Mesendoderm (in vitro differentiated cells): Measurements from ENCODE around the gene USH2A.

Experiments
- DNase-seq: peaks from one replicate; pipeline ENCODE4 v3.0.0; 2013
- H2AK5ac ChIP-seq: 2 replicates; pipeline ENCODE4 v1.6.1; 2013; ENCODE audit warnings: low read length, inconsistent platforms
- H2BK120ac ChIP-seq: 2 replicates; pipeline ENCODE4 v1.6.1; 2013; ENCODE audit warnings: low read depth, mild to moderate bottlenecking, low read length, moderate library complexity, mixed read lengths
- H2BK15ac ChIP-seq: replicated peaks from 2 replicates; pipeline ENCODE4 v1.6.1; 2013; ENCODE audit warnings: low read depth, mild to moderate bottlenecking, moderate library complexity
- H2BK5ac ChIP-seq: 2 replicates; pipeline ENCODE4 v1.6.1; 2013; ENCODE audit warnings: low read length, inconsistent platforms
- H3K18ac ChIP-seq: 2 replicates; pipeline ENCODE4 v1.6.1; 2013; ENCODE audit warnings: mild to moderate bottlenecking, low read length, mixed read lengths
- H3K23ac ChIP-seq: one replicate; pipeline ENCODE4 v1.6.1; 2013; ENCODE audit warnings: low read length
- H3K27ac ChIP-seq: 2 replicates; pipeline ENCODE4 v1.5.1; 2013; ENCODE audit warnings: low read depth, mild to moderate bottlenecking, inconsistent platforms, low read length, moderate library complexity
- H3K27me3 ChIP-seq: 2 replicates; pipeline ENCODE4 v1.6.1; 2013; ENCODE audit warnings: low read length, control low read depth, mild to moderate bottlenecking, inconsistent platforms; ENCODE audit not compliant: insufficient read depth, poor library complexity
- H3K36me3 ChIP-seq: 2 replicates; pipeline ENCODE4 v1.6.1; 2013; ENCODE audit warnings: low read length, inconsistent platforms; ENCODE audit not compliant: control insufficient read depth, insufficient read depth
- H3K4ac ChIP-seq: one replicate; pipeline ENCODE4 v1.6.1; 2013; ENCODE audit warnings: low read depth, mild to moderate bottlenecking, low read length, moderate library complexity
- H3K4me1 ChIP-seq: 2 replicates; pipeline ENCODE4 v1.6.1; 2013; ENCODE audit warnings: low read depth, low read length, inconsistent platforms; ENCODE audit not compliant: control insufficient read depth
- H3K4me2 ChIP-seq: 2 replicates; pipeline ENCODE4 v1.6.1; 2013; ENCODE audit warnings: low read length
- H3K4me3 ChIP-seq: 2 replicates; pipeline ENCODE4 v1.5.1; 2013; ENCODE audit warnings: mild to moderate bottlenecking, low read length
- H3K56ac ChIP-seq: one replicate; pipeline ENCODE4 v1.6.1; 2013; ENCODE audit warnings: low read length
- H3K79me1 ChIP-seq: 2 replicates; pipeline ENCODE4 v1.6.1; 2013; ENCODE audit warnings: low read length, inconsistent platforms
- H3K79me2 ChIP-seq: 2 replicates; pipeline ENCODE4 v1.6.1; 2013; ENCODE audit warnings: mild to moderate bottlenecking, low read length; ENCODE audit not compliant: control insufficient read depth, insufficient read depth
- H3K9ac ChIP-seq: 2 replicates; pipeline ENCODE4 v1.6.1; 2013; ENCODE audit warnings: low read length, inconsistent platforms
- H4K5ac ChIP-seq: one replicate; pipeline ENCODE4 v1.6.1; 2013; ENCODE audit warnings: low read length
- H4K8ac ChIP-seq: one replicate; pipeline ENCODE4 v1.6.1; 2013; ENCODE audit warnings: low read depth, mild to moderate bottlenecking, control low read depth, low read length, moderate library complexity
- WGBS: extraction: QIAGEN DNeasy Blood & Tissue Kit; methylation state at CpG from one replicate; pipeline ENCODE4 v1.1.7; 2013; ENCODE audit warnings: low lambda C conversion rate, missing lambda C conversion rate; ENCODE audit not compliant: insufficient coverage; ENCODE audit errors: extremely low coverage; 5-methylcytosine and 5-hydroxymethylcytosine counted together

Gene USH2A

DNA sequence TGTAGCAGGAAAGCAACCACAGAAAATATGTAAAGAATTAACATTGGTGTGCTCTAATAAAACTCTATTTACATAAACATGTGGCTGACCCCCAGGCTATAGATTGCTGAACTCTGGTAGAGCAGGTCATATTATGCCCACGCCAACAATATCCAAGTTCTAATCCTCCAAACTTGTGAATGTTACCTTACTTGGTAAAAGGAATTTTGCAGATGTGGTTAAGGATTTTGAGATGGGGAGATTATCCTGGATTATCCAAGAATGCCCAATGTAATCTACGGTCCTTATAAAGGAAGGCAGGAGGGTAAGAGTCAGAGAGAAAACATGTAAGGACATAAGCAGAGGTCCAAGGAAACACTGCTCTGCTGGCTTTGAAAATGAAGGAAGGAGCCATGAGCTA lies 201.0 kb downstream of the USH2A start:
- Histone ChIP-seq H2BK5ac (no peak overlapping the region), H3K36me3 (no peaks in the 10 kb centered on the region), H3K18ac (no peak overlapping the region), H2BK15ac (no peak overlapping the region), H2AK5ac (no peak overlapping the region), H4K5ac (no peak overlapping the region), H3K4me2 (no peak overlapping the region), H4K8ac (no peak overlapping the region), H3K27me3 (no peaks in the 10 kb centered on the region), H3K4me1 (peaks cover 3% of the 10 kb centered on the region), H3K9ac (no peak overlapping the region), H3K4ac (no peak overlapping the region), H3K27ac (no peak overlapping the region), H3K56ac (no peak overlapping the region), H3K23ac (no peak overlapping the region), H2BK120ac (no peak overlapping the region), H3K79me1 (no peaks in the 10 kb centered on the region), H3K79me2 (no peaks in the 10 kb centered on the region), H3K4me3 (no peak overlapping the region)
- no CpG with 5 or more reads among the region's 2 CpGs for WGBS
- DNase-seq = peak; percentile 28

DNA sequence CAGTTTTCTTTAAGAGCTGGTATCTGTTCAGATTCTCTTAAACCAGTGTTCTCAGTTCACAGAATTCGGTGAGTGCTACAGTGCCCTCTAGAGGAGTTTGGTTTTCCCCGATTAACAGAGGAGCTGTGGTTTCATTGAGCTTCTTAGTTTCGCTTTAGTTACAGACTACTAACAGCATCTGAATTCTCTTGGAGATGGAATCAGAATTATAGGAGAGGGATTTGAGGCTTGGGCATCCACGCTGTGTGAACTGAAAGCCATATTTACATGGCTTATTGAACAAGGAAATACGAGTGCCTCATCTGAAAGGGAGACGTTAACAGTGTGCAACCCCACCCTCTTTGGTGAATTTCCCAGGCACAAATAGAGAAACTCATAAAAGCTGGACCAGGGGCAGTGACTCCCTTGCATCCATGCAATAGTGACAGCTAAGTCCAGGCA lies 202.0 kb downstream of the USH2A start:
- DNase-seq = peak; percentile 86
- Histone ChIP-seq H4K8ac (no peak overlapping the region), H3K79me2 (no peaks in the 10 kb centered on the region), H3K4me1 (peaks cover 3% of the 10 kb centered on the region), H3K56ac (peak overlapping the region; percentile 80), H3K79me1 (no peaks in the 10 kb centered on the region), H3K36me3 (no peaks in the 10 kb centered on the region), H4K5ac (no peak overlapping the region), H3K4me2 (no peak overlapping the region), H3K4ac (no peak overlapping the region), H2BK5ac (peak overlapping the region; percentile 20), H3K9ac (peak overlapping the region; percentile 38), H2AK5ac (no peak overlapping the region), H3K27me3 (no peaks in the 10 kb centered on the region), H2BK15ac (no peak overlapping the region), H3K18ac (no peak overlapping the region), H3K23ac (no peak overlapping the region), H3K27ac (no peak overlapping the region), H2BK120ac (no peak overlapping the region), H3K4me3 (no peak overlapping the region)
- no CpG with 5 or more reads among the region's 6 CpGs for WGBS

DNA sequence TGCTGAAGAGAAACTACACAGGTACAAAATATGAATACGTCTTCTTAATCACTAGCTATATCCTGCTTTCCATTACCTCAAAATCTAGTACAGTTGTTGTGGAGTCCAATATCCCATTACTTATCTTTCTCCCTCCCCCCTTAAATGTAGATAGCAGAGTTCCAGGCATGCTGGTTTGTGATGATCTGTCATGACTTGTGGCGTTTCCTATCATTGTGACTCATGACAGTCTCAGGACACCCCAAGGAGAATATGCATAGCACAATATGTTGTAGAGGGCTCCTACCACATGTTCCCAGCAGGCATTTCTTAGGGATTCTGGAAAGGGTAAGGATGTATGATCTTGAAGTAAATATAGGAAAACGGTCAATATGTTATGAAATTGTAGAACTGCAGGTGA lies 206.9 kb downstream of the USH2A start:
- Histone ChIP-seq H3K4me1 (peaks cover under 1% of the 10 kb centered on the region), H3K4me2 (no peak overlapping the region), H4K8ac (no peak overlapping the region), H3K36me3 (no peaks in the 10 kb centered on the region), H3K4me3 (no peak overlapping the region), H2AK5ac (no peak overlapping the region), H3K79me2 (no peaks in the 10 kb centered on the region), H3K56ac (no peak overlapping the region), H2BK5ac (no peak overlapping the region), H3K27me3 (no peaks in the 10 kb centered on the region), H2BK120ac (no peak overlapping the region), H3K27ac (no peak overlapping the region), H4K5ac (no peak overlapping the region), H2BK15ac (no peak overlapping the region), H3K23ac (no peak overlapping the region), H3K79me1 (no peaks in the 10 kb centered on the region), H3K4ac (no peak overlapping the region), H3K18ac (no peak overlapping the region), H3K9ac (no peak overlapping the region)
- peak; percentile 37 for DNase-seq
- no CpG with 5 or more reads among the region's 3 CpGs for WGBS

DNA sequence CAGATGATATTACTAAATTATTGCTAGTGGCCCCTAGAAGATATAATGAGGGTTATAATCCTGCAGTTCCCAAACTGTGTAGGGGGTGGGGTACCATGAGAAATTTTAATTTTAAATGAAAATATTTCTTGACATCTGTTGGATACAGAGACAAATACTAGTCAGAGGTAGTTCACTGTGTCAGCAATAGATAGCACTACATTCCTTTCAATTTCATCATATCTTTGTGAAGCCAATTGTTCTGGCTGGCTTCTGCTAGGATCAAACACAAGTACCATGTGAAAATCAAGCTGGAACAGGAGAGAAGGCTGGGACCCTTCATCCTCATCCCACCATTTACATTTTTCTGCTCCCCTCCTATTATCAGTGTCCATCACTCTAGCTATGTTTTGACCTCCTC lies 208.1 kb downstream of the USH2A start:
- no peak overlapping the region for H3K9ac ChIP-seq
- H3K4me1 ChIP-seq = no peaks in the 10 kb centered on the region
- H2BK120ac ChIP-seq = no peak overlapping the region
- H3K4me3 ChIP-seq = no peak overlapping the region
- no peak overlapping the region for H3K4me2 ChIP-seq
- peak; percentile 14 for DNase-seq
- no peaks in the 10 kb centered on the region for H3K36me3 ChIP-seq
- no peak overlapping the region for H3K23ac ChIP-seq
- no peak overlapping the region for H2BK15ac ChIP-seq
- H3K27ac ChIP-seq = no peak overlapping the region
- no peak overlapping the region for H4K8ac ChIP-seq
- no peak overlapping the region for H2AK5ac ChIP-seq
- no peak overlapping the region for H3K56ac ChIP-seq
- no peak overlapping the region for H3K18ac ChIP-seq
- H2BK5ac ChIP-seq = no peak overlapping the region
- no peaks in the 10 kb centered on the region for H3K79me1 ChIP-seq
- H3K79me2 ChIP-seq = no peaks in the 10 kb centered on the region
- no peak overlapping the region for H3K4ac ChIP-seq
- no peaks in the 10 kb centered on the region for H3K27me3 ChIP-seq
- H4K5ac ChIP-seq = no peak overlapping the region

- H3K79me2 ChIP-seq = no peaks in the 10 kb centered on the region
- no peaks in the 10 kb centered on the region for H3K36me3 ChIP-seq
- H3K4ac ChIP-seq = no peak overlapping the region
- no peak overlapping the region for H3K23ac ChIP-seq
- H3K4me1 ChIP-seq = no peaks in the 10 kb centered on the region
- no CpG with 5 or more reads among the region's 1 CpG for WGBS
- no peak overlapping the region for H4K5ac ChIP-seq
- H3K79me1 ChIP-seq = no peaks in the 10 kb centered on the region
- no peak overlapping the region for H2AK5ac ChIP-seq
- no peak overlapping the region for H2BK120ac ChIP-seq
- no peak overlapping the region for H2BK15ac ChIP-seq
- no peak overlapping the region for H2BK5ac ChIP-seq
- no peak overlapping the region for H3K4me2 ChIP-seq
- H3K9ac ChIP-seq = no peak overlapping the region
- H4K8ac ChIP-seq = no peak overlapping the region
- no peak overlapping the region for H3K27ac ChIP-seq
- H3K4me3 ChIP-seq = no peak overlapping the region
- H3K18ac ChIP-seq = no peak overlapping the region
- H3K56ac ChIP-seq = no peak overlapping the region
- H3K27me3 ChIP-seq = no peaks in the 10 kb centered on the region
- DNase-seq = no peak
Observed at GRCh38 chr1:216212826-216213225, 210.4 kb downstream of the USH2A start.

DNA sequence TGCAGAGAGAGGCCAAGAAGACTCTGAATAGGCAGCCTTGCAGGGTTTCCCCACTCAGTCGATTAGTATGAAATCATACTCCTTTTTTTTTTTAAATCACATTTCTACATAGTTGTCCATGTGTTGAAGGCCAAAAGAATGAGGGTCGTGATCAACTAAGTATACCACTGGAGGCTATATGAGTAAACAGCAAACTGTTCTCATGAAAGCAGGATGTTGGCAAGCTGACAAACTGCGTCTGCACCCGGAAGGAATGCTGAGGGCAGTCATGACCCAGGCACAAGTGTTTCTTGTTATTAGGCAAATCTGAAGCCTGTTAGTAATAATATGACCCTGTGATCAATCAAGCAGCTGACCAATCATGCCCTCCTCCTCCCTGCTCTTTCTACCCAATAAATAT lies 213.2 kb downstream of the USH2A start:
- H3K36me3 ChIP-seq = no peaks in the 10 kb centered on the region
- no peak overlapping the region for H3K4ac ChIP-seq
- H3K18ac ChIP-seq = no peak overlapping the region
- no peak overlapping the region for H3K4me2 ChIP-seq
- H3K9ac ChIP-seq = no peak overlapping the region
- H2AK5ac ChIP-seq = no peak overlapping the region
- no peaks in the 10 kb centered on the region for H3K27me3 ChIP-seq
- no peaks in the 10 kb centered on the region for H3K79me1 ChIP-seq
- H3K27ac ChIP-seq = no peak overlapping the region
- no peaks in the 10 kb centered on the region for H3K4me1 ChIP-seq
- no peak overlapping the region for H4K5ac ChIP-seq
- no peak overlapping the region for H3K4me3 ChIP-seq
- no peak overlapping the region for H4K8ac ChIP-seq
- WGBS = no CpG with 5 or more reads among the region's 4 CpGs
- no peak overlapping the region for H2BK5ac ChIP-seq
- H3K23ac ChIP-seq = no peak overlapping the region
- no peak overlapping the region for H2BK15ac ChIP-seq
- H2BK120ac ChIP-seq = no peak overlapping the region
- H3K56ac ChIP-seq = no peak overlapping the region
- no peaks in the 10 kb centered on the region for H3K79me2 ChIP-seq
- DNase-seq = no peak
